ENCODE data around the gene TPX2.

Gene TPX2

GRCh38 chr20:31801508-31801907 is 62.4 kb downstream of the TPX2 start:
- CTCF ChIA-PET: no interaction called here
- POLR2A ChIA-PET: no interaction called here
- no peak for DNase-seq (ENCODE audit: low read depth, low spot score)
- TF ChIP-seq CTCF (IDR thresholded peaks at IDR 0.05; ENCODE audit: insufficient read depth, low read length, missing control alignments): no peak
- no peak overlapping the region for H3K4me3 ChIP-seq (ENCODE audit: low read depth, low read length)

DNA sequence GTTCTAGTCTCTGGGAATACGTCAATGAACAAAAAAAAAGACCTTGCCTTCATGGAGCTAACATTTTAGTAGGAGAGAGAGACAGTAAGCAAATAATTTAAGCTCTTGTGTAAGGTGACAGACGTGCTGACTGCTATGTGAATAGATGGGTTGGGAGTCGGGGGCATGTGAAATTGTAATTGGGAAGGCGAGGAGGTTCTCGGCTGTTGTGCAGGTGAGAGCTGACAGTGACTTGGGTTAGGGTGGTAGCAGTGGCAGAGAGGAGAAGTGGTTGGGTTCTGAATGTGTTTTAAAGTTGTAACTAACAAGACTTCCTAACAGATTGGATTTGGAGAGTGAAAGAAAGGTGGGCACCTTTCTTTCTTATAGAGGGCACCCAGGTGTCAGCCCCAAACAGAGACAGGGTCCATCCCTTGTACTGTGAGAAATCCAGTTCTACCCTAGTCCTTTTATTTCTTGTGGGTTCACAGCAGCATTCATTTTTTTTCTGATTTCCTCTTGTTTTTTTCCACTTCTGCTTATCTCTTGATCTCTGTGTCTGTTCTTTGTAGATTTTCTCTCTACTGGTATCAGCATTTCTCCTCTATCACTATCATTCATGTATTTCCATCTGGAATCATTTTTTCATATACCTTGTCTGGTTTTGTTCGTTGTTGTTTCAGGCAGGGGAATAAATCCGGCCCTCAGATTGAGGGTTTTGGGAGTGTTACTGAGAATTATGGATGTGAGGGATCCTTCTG is 64.6 kb downstream of the TPX2 start:
- CTCF ChIA-PET: no interaction called here
- POLR2A ChIA-PET: no interaction called here
- no peak for DNase-seq (ENCODE audit: low read depth, low spot score)

DNA sequence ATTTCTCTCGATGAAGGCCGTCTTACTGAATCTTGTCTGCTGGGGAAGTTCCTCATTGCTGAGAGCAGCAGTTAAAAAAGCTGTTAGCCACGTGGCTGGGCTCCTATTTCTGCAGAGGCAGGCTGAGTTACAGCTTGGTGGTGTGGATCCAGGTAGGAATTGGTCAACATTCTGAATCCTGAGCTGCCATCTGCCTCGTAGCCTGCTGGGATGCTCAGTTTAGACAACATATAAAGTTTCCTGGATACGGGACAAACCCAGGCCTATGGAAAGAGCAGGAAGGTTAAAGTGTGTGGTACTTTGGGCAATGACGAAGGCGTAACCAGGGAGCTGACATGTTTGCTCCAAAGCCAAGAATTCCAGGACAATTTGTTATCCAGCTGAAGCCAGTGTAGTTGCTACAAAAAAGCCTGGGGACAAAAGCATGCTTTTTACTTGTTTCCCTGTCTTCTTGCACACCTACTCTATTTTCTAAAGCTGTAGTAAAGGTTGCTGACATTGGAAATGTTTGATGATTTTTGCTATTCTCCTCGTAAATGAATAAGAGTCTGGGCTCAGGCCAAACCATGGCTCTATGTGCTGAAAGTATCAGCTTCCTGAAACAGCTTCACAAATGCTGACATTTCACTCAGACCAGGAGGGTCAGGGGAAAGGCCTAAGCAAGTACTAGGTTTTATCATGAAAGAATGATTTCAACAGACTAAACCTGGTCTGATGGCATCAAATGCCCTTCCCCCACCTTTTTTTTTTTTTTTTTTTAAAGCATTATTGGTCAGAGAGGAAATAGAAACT is 67.7 kb downstream of the TPX2 start:
- CTCF ChIA-PET: interaction anchor here (0.6 to 11.0 kb wide), 7 partner anchors 11 to 224 kb away, joined by 3 to 91 read pairs (median 5); partner anchors contain the start of gene MYLK2
- no peak overlapping the region for H3K4me3 ChIP-seq (ENCODE audit: low read depth, low read length)
- TF ChIP-seq CTCF (IDR thresholded peaks at IDR 0.05; ENCODE audit: insufficient read depth, low read length, missing control alignments): no peak
- POLR2A ChIA-PET: no interaction called here
- DNase-seq (ENCODE audit: low read depth, low spot score): no peak

More for the DNA sequence above, 64.6 kb downstream of the TPX2 start:
- no peak for TF ChIP-seq CTCF (IDR thresholded peaks at IDR 0.05; ENCODE audit: insufficient read depth, low read length, missing control alignments)
- no peak overlapping the region for H3K4me3 ChIP-seq (ENCODE audit: low read depth, low read length)

GRCh38 chr20:31808481-31808880 is 69.4 kb downstream of the TPX2 start:
- no peak for DNase-seq (ENCODE audit: low read depth, low spot score)
- POLR2A ChIA-PET: no interaction called here
- CTCF ChIA-PET: interaction anchor here (0.8 to 11.0 kb wide), 8 partner anchors 13 to 283 kb away, joined by 3 to 91 read pairs (median 3); no protein-coding TSS in a partner anchor
- no peak for TF ChIP-seq CTCF (IDR thresholded peaks at IDR 0.05; ENCODE audit: insufficient read depth, low read length, missing control alignments)
- no peak overlapping the region for H3K4me3 ChIP-seq (ENCODE audit: low read depth, low read length)

- H3K4me3 ChIP-seq (ENCODE audit: low read depth, low read length): no peak overlapping the region
- CTCF ChIA-PET: interaction anchor here (1.0 to 11.0 kb wide), 4 partner anchors 12 to 282 kb away, joined by 3 to 91 read pairs (median 5); no protein-coding TSS in a partner anchor
- no peak for DNase-seq (ENCODE audit: low read depth, low spot score)
- POLR2A ChIA-PET: no interaction called here
- no peak for TF ChIP-seq CTCF (IDR thresholded peaks at IDR 0.05; ENCODE audit: insufficient read depth, low read length, missing control alignments)
These were observed 70.6 kb downstream of the TPX2 start for GRCh38 chr20:31809661-31810060.

GRCh38 chr20:31811198-31811597 is 72.1 kb downstream of the TPX2 start:
- DNase-seq (ENCODE audit: low read depth, low spot score): no peak
- TF ChIP-seq CTCF (IDR thresholded peaks at IDR 0.05; ENCODE audit: insufficient read depth, low read length, missing control alignments): no peak
- ChIA-PET CTCF (interaction anchor here (1.3 to 11.0 kb wide), 3 partner anchors 13 to 177 kb away, joined by 3 to 91 read pairs (median 4); no protein-coding TSS in a partner anchor), POLR2A (no interaction called here)
- no peak overlapping the region for H3K4me3 ChIP-seq (ENCODE audit: low read depth, low read length)
